DND-41 (cell line): ENCODE measurements around the gene ATP9B.

Source experiments
- CTCF ChIP-seq: IDR thresholded peaks from 2 replicates; pipeline ENCODE4 v1.5.1; 2012; ENCODE audit warnings: borderline replicate concordance, low read length, moderate library complexity, mild to moderate bottlenecking; ENCODE audit not compliant: poor library complexity, severe bottlenecking; ENCODE audit errors: extremely low read depth
- EZH2 ChIP-seq: IDR thresholded peaks from 3 replicates; pipeline ENCODE4 v1.6.1; 2012; ENCODE audit warnings: borderline replicate concordance, low read depth, mild to moderate bottlenecking, moderate library complexity, low read length, inconsistent platforms; ENCODE audit not compliant: severe bottlenecking

DNA sequence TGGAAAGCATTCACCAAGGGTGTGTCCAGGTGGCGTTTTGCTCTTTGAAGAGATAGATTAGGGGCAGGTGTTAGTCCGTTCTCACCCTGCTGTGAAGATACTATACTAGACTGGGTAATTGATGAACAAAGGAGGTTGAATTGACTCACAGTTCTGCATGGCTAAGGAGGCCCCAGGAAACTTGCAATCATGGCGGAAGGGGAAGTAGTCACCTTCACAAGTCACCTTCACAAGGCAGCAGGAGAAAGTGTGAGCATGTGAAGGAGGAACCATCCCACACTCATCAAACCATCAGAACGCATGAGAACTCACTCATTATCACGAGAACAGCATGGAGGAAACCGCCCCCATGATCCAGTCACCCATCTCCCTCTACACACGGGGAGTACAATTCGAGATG lies 190.8 kb downstream of the ATP9B start:
- TF ChIP-seq CTCF: no peak
- no peak for TF ChIP-seq EZH2
